ENCODE measurements around the gene A2M.

A2M gene

GRCh38 chr12:9095322-9095721 is 20.4 kb downstream of the A2M start:
- no peak overlapping the region for H3K9ac ChIP-seq (ENCODE audit: low read length)
- peaks cover 58% of the 10 kb centered on the region for H3K36me3 ChIP-seq (ENCODE audit: insufficient read depth, low read length)
- H3K9me3 ChIP-seq (ENCODE audit: low read length): no peaks in the 10 kb centered on the region
- H3K27ac ChIP-seq (ENCODE audit: low read depth, low read length): no peak overlapping the region
- H3K27me3 ChIP-seq (ENCODE audit: control insufficient read depth in 1 of 2, insufficient read depth in 2 of 2, low read length in 2 of 2): no peaks in the 10 kb centered on the region
- no peak overlapping the region for H3K4me3 ChIP-seq (ENCODE audit: low read depth in 1 of 2, low read length in 2 of 2)
- H3K4me1 ChIP-seq (ENCODE audit: insufficient read depth, low read length): peaks cover 3% of the 10 kb centered on the region

- H3K36me3 ChIP-seq (ENCODE audit: insufficient read depth, low read length): peaks cover 60% of the 10 kb centered on the region
- H3K4me1 ChIP-seq (ENCODE audit: insufficient read depth, low read length): peaks cover 3% of the 10 kb centered on the region
- no peaks in the 10 kb centered on the region for H3K27me3 ChIP-seq (ENCODE audit: control insufficient read depth in 1 of 2, insufficient read depth in 2 of 2, low read length in 2 of 2)
- H3K9me3 ChIP-seq (ENCODE audit: low read length): no peaks in the 10 kb centered on the region
- H3K9ac ChIP-seq (ENCODE audit: low read length): no peak overlapping the region
- no peak overlapping the region for H3K4me3 ChIP-seq (ENCODE audit: low read depth in 1 of 2, low read length in 2 of 2)
- H3K27ac ChIP-seq (ENCODE audit: low read depth, low read length): no peak overlapping the region
These were observed 21.1 kb downstream of the A2M start for GRCh38 chr12:9094512-9095206.

GRCh38 chr12:9091891-9092598 is 23.7 kb downstream of the A2M start:
- no peak overlapping the region for H3K9ac ChIP-seq (ENCODE audit: low read length)
- H3K4me3 ChIP-seq (ENCODE audit: low read depth in 1 of 2, low read length in 2 of 2): no peak overlapping the region
- peaks cover 3% of the 10 kb centered on the region for H3K4me1 ChIP-seq (ENCODE audit: insufficient read depth, low read length)
- no peaks in the 10 kb centered on the region for H3K27me3 ChIP-seq (ENCODE audit: control insufficient read depth in 1 of 2, insufficient read depth in 2 of 2, low read length in 2 of 2)
- no peaks in the 10 kb centered on the region for H3K9me3 ChIP-seq (ENCODE audit: low read length)
- no peak overlapping the region for H3K27ac ChIP-seq (ENCODE audit: low read depth, low read length)
- H3K36me3 ChIP-seq (ENCODE audit: insufficient read depth, low read length): peaks cover 56% of the 10 kb centered on the region

GRCh38 chr12:9090220-9090619 is 25.5 kb downstream of the A2M start:
- H3K36me3 ChIP-seq (ENCODE audit: insufficient read depth, low read length): peaks cover 45% of the 10 kb centered on the region
- H3K9ac ChIP-seq (ENCODE audit: low read length): no peak overlapping the region
- peaks cover 3% of the 10 kb centered on the region for H3K4me1 ChIP-seq (ENCODE audit: insufficient read depth, low read length)
- H3K27me3 ChIP-seq (ENCODE audit: control insufficient read depth in 1 of 2, insufficient read depth in 2 of 2, low read length in 2 of 2): no peaks in the 10 kb centered on the region
- no peaks in the 10 kb centered on the region for H3K9me3 ChIP-seq (ENCODE audit: low read length)
- H3K27ac ChIP-seq (ENCODE audit: low read depth, low read length): no peak overlapping the region
- H3K4me3 ChIP-seq (ENCODE audit: low read depth in 1 of 2, low read length in 2 of 2): no peak overlapping the region

DNA sequence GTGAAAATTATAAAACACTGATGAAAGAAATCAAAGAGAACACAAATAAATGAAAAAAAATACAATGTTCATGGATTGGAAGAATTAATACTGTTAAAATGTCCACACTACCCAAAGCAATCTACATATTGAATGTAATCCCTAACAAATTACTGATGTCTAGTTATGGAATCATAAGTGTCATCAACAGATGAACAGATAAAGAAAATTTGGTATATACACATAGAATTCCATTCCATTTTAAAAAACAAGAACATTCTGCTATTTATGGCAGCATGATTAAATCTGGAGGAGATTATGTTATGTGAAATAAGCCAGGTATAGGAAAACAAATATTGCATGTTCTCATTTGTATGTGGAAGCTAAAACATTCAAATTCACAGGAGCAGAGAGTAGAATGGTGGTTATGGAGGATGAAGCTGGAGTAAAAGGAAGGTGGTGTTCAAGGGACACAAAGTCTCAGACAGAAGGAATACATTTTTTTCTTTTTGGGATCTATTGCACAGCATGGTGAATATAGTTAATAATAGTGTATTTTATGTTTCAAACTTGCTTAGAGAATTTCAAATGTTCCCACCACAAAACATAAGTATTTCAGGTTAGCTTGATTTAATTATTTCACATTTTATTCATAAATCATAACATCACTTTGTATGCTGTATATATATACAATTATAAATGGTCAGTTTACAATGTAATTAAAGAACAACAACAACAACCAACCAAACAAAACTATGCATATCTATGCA is 28.5 kb downstream of the A2M start:
- no peaks in the 10 kb centered on the region for H3K9me3 ChIP-seq (ENCODE audit: low read length)
- H3K36me3 ChIP-seq (ENCODE audit: insufficient read depth, low read length): peaks cover 27% of the 10 kb centered on the region
- H3K9ac ChIP-seq (ENCODE audit: low read length): no peak overlapping the region
- H3K4me3 ChIP-seq (ENCODE audit: low read depth in 1 of 2, low read length in 2 of 2): no peak overlapping the region
- no peaks in the 10 kb centered on the region for H3K4me1 ChIP-seq (ENCODE audit: insufficient read depth, low read length)
- H3K27ac ChIP-seq (ENCODE audit: low read depth, low read length): no peak overlapping the region
- H3K27me3 ChIP-seq (ENCODE audit: control insufficient read depth in 1 of 2, insufficient read depth in 2 of 2, low read length in 2 of 2): no peaks in the 10 kb centered on the region

DNA sequence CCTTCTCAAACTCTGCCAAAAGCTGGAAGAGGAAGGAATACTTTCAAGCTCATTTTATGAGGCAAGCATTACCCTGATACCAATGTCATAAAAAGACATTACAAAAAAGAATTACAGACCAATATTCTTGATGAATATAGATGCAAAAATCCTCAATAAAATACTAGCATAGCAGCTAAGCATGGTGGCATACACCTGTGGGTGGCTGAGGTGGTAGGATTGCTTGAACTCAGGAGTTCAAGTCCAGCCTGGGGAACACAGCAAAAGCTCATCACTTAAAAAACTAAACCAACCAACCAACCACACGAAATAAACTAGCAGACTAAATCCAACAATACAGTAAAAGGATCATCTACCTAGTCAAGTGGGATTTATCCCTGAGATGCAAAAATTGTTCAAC is 29.6 kb downstream of the A2M start:
- H3K9me3 ChIP-seq (ENCODE audit: low read length): no peaks in the 10 kb centered on the region
- H3K9ac ChIP-seq (ENCODE audit: low read length): no peak overlapping the region
- peaks cover 21% of the 10 kb centered on the region for H3K36me3 ChIP-seq (ENCODE audit: insufficient read depth, low read length)
- no peaks in the 10 kb centered on the region for H3K27me3 ChIP-seq (ENCODE audit: control insufficient read depth in 1 of 2, insufficient read depth in 2 of 2, low read length in 2 of 2)
- no peak overlapping the region for H3K4me3 ChIP-seq (ENCODE audit: low read depth in 1 of 2, low read length in 2 of 2)
- no peaks in the 10 kb centered on the region for H3K4me1 ChIP-seq (ENCODE audit: insufficient read depth, low read length)
- no peak overlapping the region for H3K27ac ChIP-seq (ENCODE audit: low read depth, low read length)

- Histone ChIP-seq H3K27me3 (ENCODE audit: control insufficient read depth in 1 of 2, insufficient read depth in 2 of 2, low read length in 2 of 2) (no peaks in the 10 kb centered on the region), H3K9ac (ENCODE audit: low read length) (no peak overlapping the region), H3K4me3 (ENCODE audit: low read depth in 1 of 2, low read length in 2 of 2) (no peak overlapping the region), H3K4me1 (ENCODE audit: insufficient read depth, low read length) (no peaks in the 10 kb centered on the region), H3K27ac (ENCODE audit: low read depth, low read length) (no peak overlapping the region), H3K9me3 (ENCODE audit: low read length) (no peaks in the 10 kb centered on the region), H3K36me3 (ENCODE audit: insufficient read depth, low read length) (peaks cover 11% of the 10 kb centered on the region)
These were observed 31.3 kb downstream of the A2M start for GRCh38 chr12:9084417-9084816.

DNA sequence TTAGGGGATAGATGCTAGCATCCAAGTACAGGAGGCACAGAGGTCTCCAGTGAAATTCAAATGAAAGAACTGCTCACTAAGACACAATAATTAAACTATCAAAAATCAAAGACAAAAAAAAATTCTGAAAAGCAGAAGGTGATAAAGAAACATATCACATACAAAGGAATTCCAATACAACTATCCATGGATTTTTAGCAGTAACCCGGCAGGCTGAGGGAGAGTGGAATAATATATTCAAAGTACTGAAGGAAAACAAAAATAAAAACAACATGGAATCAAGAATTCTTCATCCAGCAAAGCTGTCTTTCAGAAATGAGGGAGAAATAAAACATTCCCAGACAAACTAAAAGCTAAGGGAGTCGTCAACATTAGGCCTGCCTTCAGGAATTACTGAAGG is 31.9 kb downstream of the A2M start:
- H3K27me3 ChIP-seq (ENCODE audit: control insufficient read depth in 1 of 2, insufficient read depth in 2 of 2, low read length in 2 of 2): no peaks in the 10 kb centered on the region
- no peak overlapping the region for H3K27ac ChIP-seq (ENCODE audit: low read depth, low read length)
- peaks cover 13% of the 10 kb centered on the region for H3K36me3 ChIP-seq (ENCODE audit: insufficient read depth, low read length)
- H3K9me3 ChIP-seq (ENCODE audit: low read length): no peaks in the 10 kb centered on the region
- no peak overlapping the region for H3K9ac ChIP-seq (ENCODE audit: low read length)
- H3K4me1 ChIP-seq (ENCODE audit: insufficient read depth, low read length): no peaks in the 10 kb centered on the region
- H3K4me3 ChIP-seq (ENCODE audit: low read depth in 1 of 2, low read length in 2 of 2): no peak overlapping the region

- no peaks in the 10 kb centered on the region for H3K27me3 ChIP-seq (ENCODE audit: control insufficient read depth in 1 of 2, insufficient read depth in 2 of 2, low read length in 2 of 2)
- no peak overlapping the region for H3K9ac ChIP-seq (ENCODE audit: low read length)
- H3K9me3 ChIP-seq (ENCODE audit: low read length): no peaks in the 10 kb centered on the region
- peaks cover 16% of the 10 kb centered on the region for H3K36me3 ChIP-seq (ENCODE audit: insufficient read depth, low read length)
- no peaks in the 10 kb centered on the region for H3K4me1 ChIP-seq (ENCODE audit: insufficient read depth, low read length)
- H3K4me3 ChIP-seq (ENCODE audit: low read depth in 1 of 2, low read length in 2 of 2): no peak overlapping the region
- no peak overlapping the region for H3K27ac ChIP-seq (ENCODE audit: low read depth, low read length)
These were observed 33.9 kb downstream of the A2M start for GRCh38 chr12:9081667-9082427.

- Histone ChIP-seq H3K36me3 (ENCODE audit: insufficient read depth, low read length) (peaks cover 22% of the 10 kb centered on the region), H3K27me3 (ENCODE audit: control insufficient read depth in 1 of 2, insufficient read depth in 2 of 2, low read length in 2 of 2) (no peaks in the 10 kb centered on the region), H3K9me3 (ENCODE audit: low read length) (no peaks in the 10 kb centered on the region), H3K4me3 (ENCODE audit: low read depth in 1 of 2, low read length in 2 of 2) (no peak overlapping the region), H3K27ac (ENCODE audit: low read depth, low read length) (no peak overlapping the region), H3K4me1 (ENCODE audit: insufficient read depth, low read length) (no peaks in the 10 kb centered on the region), H3K9ac (ENCODE audit: low read length) (no peak overlapping the region)
These were observed 35.6 kb downstream of the A2M start for GRCh38 chr12:9079883-9080675.
